Colonic mucosa (tissue), 4 donors: ENCODE measurements around the gene AFAP1L2. TPM values are rescaled to one million over a fixed set of nuclear protein-coding genes. Genes with fewer than 3 reads are reported as not detected.

ENCODE experiments used
- DNase-seq: peaks from one replicate; pipeline ENCODE4 v3.0.0-alpha.2; 2020
- H3K27ac ChIP-seq: fragments of 200-600 bp; one replicate; pipeline ENCODE4 v1.8.0; 2021
- H3K27me3 ChIP-seq: fragments of 200-600 bp; one replicate; pipeline ENCODE4 v1.8.0; 2021
- H3K36me3 ChIP-seq: fragments of 200-600 bp; one replicate; pipeline ENCODE4 v1.8.0; 2021
- H3K4me1 ChIP-seq: fragments of 200-600 bp; one replicate; pipeline ENCODE4 v1.8.0; 2021; ENCODE audit warnings: mild to moderate bottlenecking
- H3K4me3 ChIP-seq: fragments of 200-600 bp; one replicate; pipeline ENCODE4 v1.8.0; 2021
- H3K9ac ChIP-seq, 2 donors: one replicate each; pipeline ENCODE4 v1.7.0; 2013; ENCODE audit warnings: control low read depth in 2 of 2, low read depth in 2 of 2, low read length in 2 of 2
- H3K9me3 ChIP-seq: fragments of 200-600 bp; one replicate; pipeline ENCODE4 v1.8.0; 2021
- intact Hi-C: fragments of 100-400 bp; cut with DNase I; formaldehyde crosslinking; loops from one replicate; pipeline ENCODE4 v1.14.1; 2022
- total RNA-seq, 2 donors: library from RNA; stranded (reverse); fragmentation: NEBNext Ultra II Directional in 1 of 2; extraction: Animal tissue kit (Norgen Biotek cat#: 25700) in 1 of 2; gene quantifications; one replicate each; pipeline ENCODE4 v1.2.1, GENCODE V29; 2021
- TF ChIP-seq, protein P1 (sequence below): fragments of 200-600 bp; IDR thresholded peaks from one replicate; pipeline ENCODE4 v1.8.0; 2022; ENCODE audit warnings: antibody characterized with exemption, mild to moderate bottlenecking
- donor health status: healthy.
- donor health status: DM: no; HTN: no; CAD: no.
- donor health status: DM: no; HTN: no; CAD: no.

AFAP1L2 gene
- total RNA-seq, 2 donors from 2014 or later = 7.9 to 13.7 TPM

DNA sequence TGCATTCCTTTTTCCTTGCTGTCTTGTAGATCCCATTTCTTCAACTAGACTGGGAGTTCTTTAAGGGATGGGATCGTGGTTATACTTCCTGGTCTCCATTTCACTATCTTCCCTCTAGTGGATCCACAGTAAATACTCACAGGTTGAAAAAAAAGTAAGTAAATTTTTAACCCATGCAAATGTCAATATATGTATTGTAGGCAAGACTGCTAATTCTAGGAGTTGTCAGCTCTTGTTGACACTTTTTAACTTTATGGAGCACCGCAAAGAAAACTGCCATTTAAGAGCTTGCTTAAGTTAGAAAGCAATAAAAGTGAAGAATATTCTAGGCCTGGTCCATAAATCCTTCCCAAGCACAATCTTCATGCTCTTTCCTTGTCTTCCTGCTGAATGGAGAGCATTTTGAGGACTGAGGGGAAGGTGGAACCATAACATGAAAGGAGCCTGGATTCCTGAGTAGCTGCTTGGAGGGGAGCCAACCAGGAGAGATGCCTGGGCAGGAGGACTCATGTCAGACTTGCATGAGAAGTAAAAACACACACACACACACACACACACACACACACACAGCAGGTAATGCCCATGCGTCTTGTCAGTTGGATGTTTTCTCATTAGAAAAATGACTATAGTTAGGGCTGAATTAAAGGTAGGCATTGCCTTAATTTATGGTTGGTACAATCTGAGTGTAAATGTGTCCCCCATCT, 133.1 kb downstream of the AFAP1L2 start:
- intact Hi-C loops = no loop called here
- Histone ChIP-seq H3K36me3 (no peaks in the 10 kb centered on the region), H3K27me3 (no peaks in the 10 kb centered on the region), H3K4me1 (peaks cover 4% of the 10 kb centered on the region), H3K4me3 (no peak overlapping the region), H3K27ac (peak overlapping the region; percentile 21), H3K9ac (no peak overlapping the region), H3K9me3 (no peaks in the 10 kb centered on the region)
- peak; percentile 57 for DNase-seq
- TF ChIP-seq, protein P1, sequence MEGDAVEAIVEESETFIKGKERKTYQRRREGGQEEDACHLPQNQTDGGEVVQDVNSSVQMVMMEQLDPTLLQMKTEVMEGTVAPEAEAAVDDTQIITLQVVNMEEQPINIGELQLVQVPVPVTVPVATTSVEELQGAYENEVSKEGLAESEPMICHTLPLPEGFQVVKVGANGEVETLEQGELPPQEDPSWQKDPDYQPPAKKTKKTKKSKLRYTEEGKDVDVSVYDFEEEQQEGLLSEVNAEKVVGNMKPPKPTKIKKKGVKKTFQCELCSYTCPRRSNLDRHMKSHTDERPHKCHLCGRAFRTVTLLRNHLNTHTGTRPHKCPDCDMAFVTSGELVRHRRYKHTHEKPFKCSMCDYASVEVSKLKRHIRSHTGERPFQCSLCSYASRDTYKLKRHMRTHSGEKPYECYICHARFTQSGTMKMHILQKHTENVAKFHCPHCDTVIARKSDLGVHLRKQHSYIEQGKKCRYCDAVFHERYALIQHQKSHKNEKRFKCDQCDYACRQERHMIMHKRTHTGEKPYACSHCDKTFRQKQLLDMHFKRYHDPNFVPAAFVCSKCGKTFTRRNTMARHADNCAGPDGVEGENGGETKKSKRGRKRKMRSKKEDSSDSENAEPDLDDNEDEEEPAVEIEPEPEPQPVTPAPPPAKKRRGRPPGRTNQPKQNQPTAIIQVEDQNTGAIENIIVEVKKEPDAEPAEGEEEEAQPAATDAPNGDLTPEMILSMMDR = no peak

DNA sequence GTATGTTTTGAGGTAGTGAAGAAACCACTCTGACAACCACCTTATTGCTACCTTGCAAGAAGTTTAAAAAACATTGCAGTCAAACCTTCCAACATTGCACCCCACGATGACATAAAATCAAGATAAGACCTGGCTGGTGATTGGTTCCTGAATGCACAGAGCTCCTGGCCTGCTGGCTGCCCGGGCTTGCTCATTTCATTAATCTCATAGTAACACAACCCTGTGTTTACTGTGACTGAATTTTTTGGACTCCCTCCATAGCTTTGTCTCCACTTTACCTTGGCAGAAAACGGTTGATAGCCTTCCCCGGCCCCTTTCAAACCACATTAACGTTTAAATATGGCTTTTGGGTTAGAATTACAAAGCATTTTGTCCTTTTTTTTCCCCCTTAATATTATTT, 137.8 kb downstream of the AFAP1L2 start:
- no peaks in the 10 kb centered on the region for H3K36me3 ChIP-seq
- no peak overlapping the region for H3K4me3 ChIP-seq
- TF ChIP-seq, protein P1 = no peak

DNA sequence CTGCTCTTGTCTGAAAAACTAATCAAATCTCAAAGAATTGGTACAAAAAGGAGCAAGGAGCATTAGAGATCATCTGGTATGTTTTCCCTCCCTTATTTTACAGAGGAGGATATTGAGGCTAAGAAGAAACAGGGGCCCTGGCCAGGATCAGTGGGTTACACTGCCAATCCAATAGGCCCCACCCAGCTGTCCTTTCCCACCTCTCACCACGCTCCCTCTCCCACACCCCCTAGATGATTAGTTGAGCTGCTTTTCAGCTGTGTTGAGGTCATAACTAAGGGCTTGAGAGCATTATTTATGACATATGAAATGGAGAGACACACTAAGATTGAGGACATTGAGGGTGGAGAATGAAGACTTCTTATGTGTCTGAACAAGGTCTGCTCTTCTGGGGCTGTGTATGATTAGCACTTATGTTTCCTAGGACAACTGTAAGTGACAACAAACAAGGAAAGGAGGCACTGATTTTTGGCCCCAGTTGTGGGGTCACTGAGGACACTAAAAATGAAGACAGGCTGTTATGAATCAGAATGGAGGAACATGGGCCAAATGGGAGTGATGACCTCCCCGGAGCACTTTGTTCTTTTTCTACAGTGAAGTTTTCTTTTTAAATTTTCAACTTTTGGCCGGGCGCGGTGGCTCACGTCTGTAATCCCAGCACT, 138.8 kb downstream of the AFAP1L2 start:
- Histone ChIP-seq H3K9ac (no peak overlapping the region), H3K27me3 (no peaks in the 10 kb centered on the region), H3K4me1 (peaks cover 4% of the 10 kb centered on the region), H3K9me3 (no peaks in the 10 kb centered on the region), H3K27ac (no peak overlapping the region), H3K4me3 (no peak overlapping the region), H3K36me3 (no peaks in the 10 kb centered on the region)
- intact Hi-C loops = no loop called here
- TF ChIP-seq, protein P1 = no peak
- no peak for DNase-seq

More for the DNA sequence above, 137.8 kb downstream of the AFAP1L2 start:
- H3K4me1 ChIP-seq = peaks cover 4% of the 10 kb centered on the region
- DNase-seq = no peak
- H3K9me3 ChIP-seq = no peaks in the 10 kb centered on the region
- H3K9ac ChIP-seq = no peak overlapping the region
- no peaks in the 10 kb centered on the region for H3K27me3 ChIP-seq
- intact Hi-C loops = no loop called here
- no peak overlapping the region for H3K27ac ChIP-seq

DNA sequence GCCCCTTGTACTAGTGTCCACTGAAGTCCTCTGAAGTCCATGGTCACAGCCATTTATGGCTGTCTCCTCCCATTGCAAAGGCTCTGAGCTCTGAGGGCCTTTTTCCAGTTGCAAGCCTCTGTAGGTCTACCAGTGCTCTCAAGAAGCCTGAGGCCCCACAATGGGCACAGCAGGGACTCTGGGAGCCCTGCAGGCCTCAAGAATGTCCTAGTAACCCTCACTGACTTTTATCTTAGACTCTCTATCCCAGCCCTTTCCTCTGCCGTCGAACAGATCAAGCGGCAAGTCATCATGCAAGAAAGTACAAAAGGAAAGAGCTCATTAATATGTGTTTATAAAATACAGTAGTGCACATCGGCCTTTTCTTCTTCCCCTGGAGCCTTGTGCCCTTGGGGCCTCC, 141.8 kb downstream of the AFAP1L2 start:
- intact Hi-C loops = no loop called here
- DNase-seq = no peak
- H3K27ac ChIP-seq = no peak overlapping the region
- no peak overlapping the region for H3K4me3 ChIP-seq
- H3K9me3 ChIP-seq = no peaks in the 10 kb centered on the region
- H3K4me1 ChIP-seq = no peaks in the 10 kb centered on the region
- H3K36me3 ChIP-seq = no peaks in the 10 kb centered on the region
- no peak overlapping the region for H3K9ac ChIP-seq
- no peaks in the 10 kb centered on the region for H3K27me3 ChIP-seq
- TF ChIP-seq, protein P1 = no peak

DNA sequence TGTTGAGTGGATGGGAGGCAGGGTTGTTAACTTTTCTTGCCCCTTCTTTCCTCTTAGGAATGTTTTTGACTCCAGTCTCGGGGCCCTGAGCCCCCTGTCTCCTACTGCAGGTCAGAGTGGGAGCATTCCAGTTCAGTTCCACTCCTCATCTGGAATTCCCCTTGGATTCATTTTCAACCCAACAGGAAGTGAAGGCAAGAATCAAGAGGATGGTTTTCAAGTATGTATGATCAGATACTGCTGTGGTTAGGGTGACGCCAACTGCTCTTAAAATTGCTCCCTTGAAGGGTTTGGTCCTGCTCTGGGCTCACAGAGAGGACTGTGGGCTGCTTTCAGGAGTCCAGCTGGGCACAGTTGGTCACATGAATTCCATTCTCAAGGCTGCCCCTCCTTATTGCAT, 143.2 kb downstream of the AFAP1L2 start:
- no peak for DNase-seq

More for the DNA sequence above, 143.2 kb downstream of the AFAP1L2 start:
- Histone ChIP-seq H3K27ac (no peak overlapping the region), H3K4me1 (no peaks in the 10 kb centered on the region), H3K4me3 (no peak overlapping the region), H3K27me3 (no peaks in the 10 kb centered on the region), H3K9me3 (no peaks in the 10 kb centered on the region), H3K9ac (no peak overlapping the region), H3K36me3 (no peaks in the 10 kb centered on the region)
- TF ChIP-seq, protein P1 = no peak
- intact Hi-C loops = no loop called here
